ENCODE measurements around the gene HIP1. TPM values are rescaled to one million over a fixed set of nuclear protein-coding genes. Genes with fewer than 3 reads are reported as not detected.

Gene HIP1
- total and polyA plus RNA-seq, 2 of the 13 experiments (the other 11 are each of a cell fraction or from before 2014, with no cell fraction given), result 4.5 to 6.2 TPM

DNA sequence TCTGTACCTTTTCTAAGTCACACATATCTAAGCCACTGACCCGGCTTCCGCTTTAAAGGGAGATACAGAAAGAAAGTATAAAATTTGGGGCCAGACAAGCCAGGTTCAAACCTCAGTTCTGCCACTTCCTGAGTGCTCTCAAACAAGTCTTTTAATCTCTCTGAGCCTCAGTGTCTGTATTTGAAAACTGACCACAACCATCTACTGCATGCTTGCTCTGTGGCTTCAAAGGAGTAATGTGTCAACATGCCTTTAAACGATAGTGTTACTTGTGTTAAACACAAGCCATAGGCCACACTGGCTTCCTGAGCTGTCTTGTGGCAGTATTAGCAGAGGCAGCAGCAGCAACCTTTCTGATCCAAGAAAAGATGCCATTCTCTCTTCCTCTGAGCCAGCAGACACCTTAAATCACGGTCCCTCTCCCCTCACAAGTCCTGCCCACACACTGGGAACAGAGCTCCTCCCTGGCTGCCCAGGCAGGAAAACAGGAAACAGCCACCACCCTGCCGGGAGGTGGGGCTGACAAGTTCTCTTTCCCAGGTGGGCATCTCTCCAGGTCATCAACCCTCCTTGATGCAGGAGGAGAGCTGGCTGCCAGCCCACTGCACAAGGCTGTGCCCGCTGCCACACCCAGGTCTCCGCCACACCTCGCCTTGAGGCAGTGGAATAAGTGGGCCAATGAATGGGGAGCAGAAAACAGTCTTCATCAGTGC lies 10.7 kb downstream of the HIP1 start (continued):
- TF ChIP-seq, protein P1, sequence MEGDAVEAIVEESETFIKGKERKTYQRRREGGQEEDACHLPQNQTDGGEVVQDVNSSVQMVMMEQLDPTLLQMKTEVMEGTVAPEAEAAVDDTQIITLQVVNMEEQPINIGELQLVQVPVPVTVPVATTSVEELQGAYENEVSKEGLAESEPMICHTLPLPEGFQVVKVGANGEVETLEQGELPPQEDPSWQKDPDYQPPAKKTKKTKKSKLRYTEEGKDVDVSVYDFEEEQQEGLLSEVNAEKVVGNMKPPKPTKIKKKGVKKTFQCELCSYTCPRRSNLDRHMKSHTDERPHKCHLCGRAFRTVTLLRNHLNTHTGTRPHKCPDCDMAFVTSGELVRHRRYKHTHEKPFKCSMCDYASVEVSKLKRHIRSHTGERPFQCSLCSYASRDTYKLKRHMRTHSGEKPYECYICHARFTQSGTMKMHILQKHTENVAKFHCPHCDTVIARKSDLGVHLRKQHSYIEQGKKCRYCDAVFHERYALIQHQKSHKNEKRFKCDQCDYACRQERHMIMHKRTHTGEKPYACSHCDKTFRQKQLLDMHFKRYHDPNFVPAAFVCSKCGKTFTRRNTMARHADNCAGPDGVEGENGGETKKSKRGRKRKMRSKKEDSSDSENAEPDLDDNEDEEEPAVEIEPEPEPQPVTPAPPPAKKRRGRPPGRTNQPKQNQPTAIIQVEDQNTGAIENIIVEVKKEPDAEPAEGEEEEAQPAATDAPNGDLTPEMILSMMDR (CRISPR knock-in tag; IDR thresholded peaks at IDR 0.05), result 0 out of 2 replicates have a peak, but pooled peaks have one; percentile 26
- TF ChIP-seq CC2D1A (CRISPR knock-in tag; IDR thresholded peaks at IDR 0.05) (no peak), FOXO1 (CRISPR knock-in tag; IDR thresholded peaks at IDR 0.05) (peak; percentile 61; the same call in 1 of the 2 replicates), ZNF768 (CRISPR knock-in tag; IDR thresholded peaks at IDR 0.05) (no peak), SP4 (CRISPR knock-in tag; IDR thresholded peaks at IDR 0.05) (no peak), RBM22 (optimal IDR thresholded peaks at IDR 0.05; ENCODE audit: low read length) (no peak), YY1 (IDR thresholded peaks at IDR 0.05; ENCODE audit: insufficient read depth, insufficient replicate concordance, low read depth, low read length) (no peak), RFXANK (CRISPR knock-in tag; IDR thresholded peaks at IDR 0.05) (no peak), TAF15 (IDR thresholded peaks at IDR 0.05; ENCODE audit: low read depth, low read length, poor library complexity, severe bottlenecking) (no peak), PPARG (CRISPR knock-in tag; conservative IDR thresholded peaks at IDR 0.05) (0 out of 2 replicates have a peak, but pooled peaks have one; percentile 43), CAMTA2 (CRISPR knock-in tag; IDR thresholded peaks at IDR 0.05; ENCODE audit: borderline replicate concordance) (no peak), ZNF138 (CRISPR knock-in tag; IDR thresholded peaks at IDR 0.05; ENCODE audit: low read depth) (no peak), ZSCAN20 (CRISPR knock-in tag; IDR thresholded peaks at IDR 0.05; ENCODE audit: borderline replicate concordance) (no peak), ZBTB3 (CRISPR knock-in tag; IDR thresholded peaks at IDR 0.05; ENCODE audit: borderline replicate concordance, low read depth) (no peak), TCF7 (IDR thresholded peaks at IDR 0.05; ENCODE audit: low read depth) (peak; percentile 90), ZNF451 (CRISPR knock-in tag; IDR thresholded peaks at IDR 0.05) (no peak), ZNF382 (CRISPR knock-in tag; IDR thresholded peaks at IDR 0.05; ENCODE audit: borderline replicate concordance) (no peak), SKI (IDR thresholded peaks at IDR 0.05; ENCODE audit: partially characterized antibody) (peak; percentile 24), CENPT (CRISPR knock-in tag; IDR thresholded peaks at IDR 0.05; ENCODE audit: low read depth) (no peak)
- TF ChIP-seq, protein P2, sequence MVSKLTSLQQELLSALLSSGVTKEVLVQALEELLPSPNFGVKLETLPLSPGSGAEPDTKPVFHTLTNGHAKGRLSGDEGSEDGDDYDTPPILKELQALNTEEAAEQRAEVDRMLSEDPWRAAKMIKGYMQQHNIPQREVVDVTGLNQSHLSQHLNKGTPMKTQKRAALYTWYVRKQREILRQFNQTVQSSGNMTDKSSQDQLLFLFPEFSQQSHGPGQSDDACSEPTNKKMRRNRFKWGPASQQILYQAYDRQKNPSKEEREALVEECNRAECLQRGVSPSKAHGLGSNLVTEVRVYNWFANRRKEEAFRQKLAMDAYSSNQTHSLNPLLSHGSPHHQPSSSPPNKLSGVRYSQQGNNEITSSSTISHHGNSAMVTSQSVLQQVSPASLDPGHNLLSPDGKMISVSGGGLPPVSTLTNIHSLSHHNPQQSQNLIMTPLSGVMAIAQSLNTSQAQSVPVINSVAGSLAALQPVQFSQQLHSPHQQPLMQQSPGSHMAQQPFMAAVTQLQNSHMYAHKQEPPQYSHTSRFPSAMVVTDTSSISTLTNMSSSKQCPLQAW (CRISPR knock-in tag; IDR thresholded peaks at IDR 0.05), result 0 out of 2 replicates have a peak, but pooled peaks have one; percentile 30
- TF ChIP-seq, protein P3, sequence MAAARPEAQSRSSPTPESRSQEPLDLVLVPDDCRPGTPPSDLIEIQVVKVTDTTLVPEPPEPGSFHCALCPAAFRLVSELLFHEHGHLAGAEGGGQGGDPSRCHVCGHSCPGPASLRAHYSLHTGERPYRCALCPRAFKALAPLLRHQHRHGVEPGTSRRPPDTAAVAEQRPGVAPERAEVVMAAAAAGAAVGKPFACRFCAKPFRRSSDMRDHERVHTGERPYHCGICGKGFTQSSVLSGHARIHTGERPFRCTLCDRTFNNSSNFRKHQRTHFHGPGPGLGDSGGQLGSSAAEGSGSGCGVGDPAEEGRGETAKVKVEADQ (CRISPR knock-in tag; IDR thresholded peaks at IDR 0.05; ENCODE audit: borderline replicate concordance), result no peak
- TF ChIP-seq, protein P4, sequence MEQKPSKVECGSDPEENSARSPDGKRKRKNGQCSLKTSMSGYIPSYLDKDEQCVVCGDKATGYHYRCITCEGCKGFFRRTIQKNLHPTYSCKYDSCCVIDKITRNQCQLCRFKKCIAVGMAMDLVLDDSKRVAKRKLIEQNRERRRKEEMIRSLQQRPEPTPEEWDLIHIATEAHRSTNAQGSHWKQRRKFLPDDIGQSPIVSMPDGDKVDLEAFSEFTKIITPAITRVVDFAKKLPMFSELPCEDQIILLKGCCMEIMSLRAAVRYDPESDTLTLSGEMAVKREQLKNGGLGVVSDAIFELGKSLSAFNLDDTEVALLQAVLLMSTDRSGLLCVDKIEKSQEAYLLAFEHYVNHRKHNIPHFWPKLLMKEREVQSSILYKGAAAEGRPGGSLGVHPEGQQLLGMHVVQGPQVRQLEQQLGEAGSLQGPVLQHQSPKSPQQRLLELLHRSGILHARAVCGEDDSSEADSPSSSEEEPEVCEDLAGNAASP (CRISPR knock-in tag; IDR thresholded peaks at IDR 0.05; ENCODE audit: borderline replicate concordance), result no peak
- TF ChIP-seq, protein P5, sequence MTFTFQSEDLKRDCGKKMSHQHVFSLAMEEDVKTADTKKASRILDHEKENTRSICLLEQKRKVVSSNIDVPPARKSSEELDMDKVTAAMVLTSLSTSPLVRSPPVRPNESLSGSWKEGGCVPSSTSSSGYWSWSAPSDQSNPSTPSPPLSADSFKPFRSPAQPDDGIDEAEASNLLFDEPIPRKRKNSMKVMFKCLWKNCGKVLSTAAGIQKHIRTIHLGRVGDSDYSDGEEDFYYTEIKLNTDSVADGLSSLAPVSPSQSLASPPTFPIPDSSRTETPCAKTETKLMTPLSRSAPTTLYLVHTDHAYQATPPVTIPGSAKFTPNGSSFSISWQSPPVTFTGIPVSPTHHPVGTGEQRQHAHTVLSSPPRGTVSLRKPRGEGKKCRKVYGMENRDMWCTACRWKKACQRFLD (CRISPR knock-in tag; IDR thresholded peaks at IDR 0.05; ENCODE audit: borderline replicate concordance), result no peak

All from HepG2 (cell line).